GM19239 (cell line): ENCODE results near the gene ABCC5.

Source experiments
- DNase-seq: peaks from one replicate; pipeline ENCODE4 v3.0.0; 2011; ENCODE audit warnings: low spot score; ENCODE audit not compliant: insufficient read length
- FAIRE-seq: peaks from 2 replicates; lab custom pipeline; 2011; peaks lifted over from hg19 to GRCh38; lab: Jason Lieb, UNC

ABCC5 gene

DNA sequence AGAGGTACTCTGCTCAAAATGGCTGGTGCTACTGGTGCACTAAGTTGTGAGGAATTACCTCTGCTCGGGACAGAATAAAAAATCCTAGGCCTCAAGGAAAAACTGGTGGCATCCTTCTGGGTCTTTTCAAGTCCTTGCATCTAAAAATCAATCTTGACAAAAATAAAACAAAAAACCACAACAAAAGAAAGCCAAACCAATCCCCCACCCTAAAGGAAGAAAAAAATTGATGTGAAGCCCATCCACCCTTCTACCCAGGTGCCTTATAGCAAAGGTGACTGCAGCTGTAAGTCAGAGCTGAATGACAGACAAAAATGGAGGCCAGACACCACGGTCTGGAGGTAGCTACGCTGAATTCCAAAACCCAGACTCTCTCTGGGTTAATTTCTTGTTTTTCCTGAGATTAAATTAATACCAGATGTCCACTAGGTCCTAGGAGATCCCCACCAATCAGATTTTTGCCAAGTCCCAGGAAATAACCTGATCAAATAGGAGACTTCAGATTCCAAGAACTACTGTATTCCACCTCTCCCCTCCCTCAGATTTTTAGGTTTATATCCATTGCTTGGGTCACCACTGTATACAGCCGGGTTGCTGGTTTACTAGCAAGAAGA lies 33.5 kb downstream of the ABCC5 start:
- no peak for FAIRE-seq
- no peak for DNase-seq

DNA sequence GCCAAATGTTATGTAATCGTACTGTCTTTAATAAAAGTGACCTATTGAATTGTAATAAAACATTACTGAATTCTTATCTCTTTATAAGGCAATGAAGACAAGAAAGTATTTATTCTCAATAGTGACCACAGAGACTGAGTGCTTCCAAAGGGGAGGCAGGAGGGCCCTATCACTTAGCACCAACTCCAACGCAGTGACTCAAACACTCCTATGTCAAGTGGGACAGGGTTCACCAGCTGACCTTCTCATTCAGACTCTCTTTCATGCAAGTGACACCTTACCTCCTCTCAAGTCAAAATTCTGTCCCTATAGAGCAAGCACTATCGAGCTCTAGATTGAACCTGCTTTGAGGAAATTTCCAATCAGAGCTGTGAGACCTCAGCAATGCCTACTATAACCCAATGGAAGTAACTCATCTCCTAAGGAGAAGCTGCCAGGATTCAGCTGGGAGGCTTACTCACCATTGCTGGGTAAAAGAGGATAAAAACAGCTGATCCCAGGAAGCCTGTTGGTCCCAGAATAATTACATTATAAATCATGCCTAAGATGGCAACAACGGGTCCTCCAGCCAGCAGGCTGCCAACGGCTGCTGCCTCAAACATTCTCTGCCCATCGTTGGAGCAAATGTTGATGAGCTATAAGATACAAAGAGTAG lies 35.6 kb downstream of the ABCC5 start:
- no peak for FAIRE-seq
- DNase-seq: no peak

DNA sequence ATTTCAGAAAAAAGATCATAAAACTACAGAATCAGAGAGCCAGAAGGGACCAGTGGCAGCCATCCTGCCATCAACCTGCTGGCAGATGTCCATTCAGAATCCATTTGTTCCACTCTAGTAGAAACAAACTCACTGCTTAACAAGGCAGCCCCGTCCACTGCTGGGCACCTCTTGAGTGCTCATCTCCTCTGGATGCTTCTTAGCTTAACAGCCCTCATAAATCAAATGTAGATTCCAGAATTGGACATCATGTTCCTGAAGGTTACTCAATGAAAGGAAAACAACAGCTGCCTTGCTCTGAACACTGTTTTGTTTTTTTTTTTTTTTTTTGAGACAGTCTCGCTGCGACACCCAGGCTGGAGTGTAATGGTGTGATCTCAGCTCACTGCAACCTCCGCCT lies 37.3 kb downstream of the ABCC5 start:
- DNase-seq (no peak), FAIRE-seq (no peak)

DNA sequence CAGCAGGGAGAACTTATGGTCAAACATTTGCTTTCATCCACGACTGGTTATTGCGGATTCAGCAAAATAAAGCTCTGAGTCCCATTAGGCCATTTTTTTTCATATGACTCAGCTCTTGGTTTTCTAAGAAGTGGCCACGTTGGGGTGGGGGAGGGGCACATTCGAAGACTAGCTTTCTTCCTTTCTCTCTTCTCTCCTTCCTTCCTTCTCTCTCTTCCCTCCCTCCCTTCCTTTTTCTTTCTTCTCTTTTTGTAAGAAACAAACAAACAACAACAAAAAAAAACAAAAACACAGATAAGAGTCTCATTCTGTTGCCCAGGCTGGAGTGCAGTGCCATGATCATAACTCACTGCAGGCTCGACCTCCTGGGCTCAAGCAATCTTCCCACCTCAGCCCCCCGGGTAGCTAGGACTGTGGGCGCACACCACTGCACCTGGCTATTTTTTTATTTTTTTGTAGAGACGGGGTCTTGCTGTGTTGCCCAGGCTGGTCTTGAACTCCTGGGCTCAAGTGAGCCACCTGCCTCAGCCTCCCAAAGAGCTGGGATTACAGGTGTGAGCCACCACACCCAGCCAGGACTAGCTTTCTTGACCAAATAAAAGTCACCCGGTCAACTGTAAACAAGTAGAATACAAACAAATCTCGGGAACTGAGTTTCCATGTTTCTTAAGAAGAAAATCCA lies 41.6 kb downstream of the ABCC5 start:
- DNase-seq (no peak), FAIRE-seq (no peak)

DNA sequence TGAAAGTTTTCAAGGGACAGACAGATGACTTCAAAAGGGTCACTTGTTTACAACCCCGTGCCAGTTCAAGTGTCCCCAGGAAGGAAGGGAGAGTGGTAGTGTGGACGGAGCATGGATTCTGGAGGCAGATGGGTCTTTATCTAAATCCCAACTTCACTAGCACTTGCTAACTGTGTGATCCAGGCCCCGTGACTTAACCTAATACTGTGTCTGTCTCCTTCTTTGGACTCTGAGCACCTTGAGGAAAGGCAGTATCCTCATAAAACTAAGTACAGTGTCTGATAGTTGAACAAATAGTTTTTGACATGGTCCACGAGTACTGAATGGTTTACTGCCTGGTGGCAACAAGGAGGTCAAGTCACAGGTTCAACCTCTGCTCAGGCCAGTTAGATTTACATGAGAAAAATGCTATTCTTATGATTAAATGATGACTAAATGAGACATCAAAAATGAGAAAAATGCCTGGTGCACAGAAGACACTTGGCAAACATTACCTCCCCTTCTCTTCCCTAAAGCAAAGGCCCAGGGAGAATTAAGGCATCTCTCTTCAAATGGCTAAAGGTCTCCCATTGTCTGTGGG lies 48.9 kb downstream of the ABCC5 start:
- DNase-seq: no peak
- no peak for FAIRE-seq

DNA sequence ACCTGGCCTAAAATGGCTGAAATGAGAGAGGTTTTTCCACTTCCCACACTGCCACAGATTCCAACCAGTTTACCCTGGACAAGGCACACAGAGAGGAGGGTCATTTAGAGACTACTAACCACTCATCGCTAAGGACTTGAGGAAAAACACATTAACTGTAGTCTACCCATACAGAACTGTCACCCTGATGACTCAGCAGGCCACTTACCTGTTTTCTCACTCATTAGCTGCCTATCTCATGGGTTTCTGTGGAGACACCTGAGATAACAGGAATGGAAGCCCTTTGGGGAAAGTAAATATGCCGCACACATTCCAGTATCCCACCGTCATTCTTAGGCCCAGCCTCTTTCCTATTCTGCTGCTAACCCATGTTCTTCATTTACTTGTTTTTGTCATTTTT lies 50.0 kb downstream of the ABCC5 start:
- FAIRE-seq: no peak
- DNase-seq: no peak

DNA sequence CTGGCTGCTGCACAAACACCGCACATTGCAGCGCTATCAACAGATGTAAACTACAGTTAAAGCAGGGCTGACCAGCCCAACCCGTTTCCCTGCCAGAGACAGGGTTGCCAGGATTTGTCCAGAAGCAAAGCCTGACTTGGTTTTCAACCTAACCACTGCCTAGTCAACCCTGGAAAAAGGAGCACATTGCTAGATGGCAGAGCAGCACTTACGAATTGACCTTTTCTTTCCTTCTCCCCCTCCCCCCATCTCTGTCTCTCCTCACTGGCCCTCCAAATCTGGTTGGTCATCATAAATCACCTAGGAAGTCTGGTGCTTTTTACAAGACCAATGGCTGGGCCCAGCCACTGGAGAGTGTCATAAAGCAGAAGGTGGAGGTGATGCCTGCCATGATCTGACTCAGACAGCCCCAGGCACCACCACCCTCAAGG lies 51.3 kb downstream of the ABCC5 start:
- DNase-seq (no peak), FAIRE-seq (no peak)

DNA sequence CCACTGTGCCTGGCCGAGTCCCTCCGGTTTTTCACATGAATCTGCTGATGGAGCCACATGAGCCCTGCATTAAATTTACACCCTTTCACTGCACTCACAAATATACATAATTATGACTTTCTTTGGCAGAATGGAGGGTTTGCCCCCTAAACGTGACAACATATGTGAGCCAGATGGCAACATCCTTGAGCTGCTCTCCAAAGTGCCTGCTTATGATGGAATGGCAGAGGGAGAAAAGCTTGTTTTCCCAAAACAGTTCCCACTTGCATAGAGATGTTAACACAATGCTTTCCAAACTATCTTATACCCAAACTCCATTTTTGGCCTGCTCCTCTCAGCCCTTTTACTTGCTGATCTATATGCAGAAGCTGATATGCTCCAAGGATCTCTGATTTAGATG lies 54.9 kb downstream of the ABCC5 start:
- FAIRE-seq: no peak
- DNase-seq: no peak

DNA sequence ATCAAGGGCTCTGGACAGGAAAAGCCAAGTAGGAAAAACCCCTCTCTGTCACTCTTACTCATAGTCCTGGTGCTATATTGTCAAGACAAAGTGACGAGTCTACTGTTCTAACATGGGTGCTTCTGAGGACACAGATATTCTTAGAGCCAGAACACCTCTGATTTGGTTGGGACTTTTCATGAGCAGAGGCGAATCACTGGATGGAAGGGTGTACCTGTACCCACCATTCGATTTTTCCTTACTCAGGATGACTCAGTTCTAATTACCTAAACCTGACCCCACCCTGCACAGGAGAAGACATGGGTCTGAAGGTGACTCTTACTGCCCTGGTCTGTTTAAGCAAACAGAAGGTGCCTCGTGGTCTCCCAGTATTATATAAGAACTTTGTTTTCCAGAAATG lies 58.5 kb downstream of the ABCC5 start:
- FAIRE-seq (no peak), DNase-seq (no peak)

DNA sequence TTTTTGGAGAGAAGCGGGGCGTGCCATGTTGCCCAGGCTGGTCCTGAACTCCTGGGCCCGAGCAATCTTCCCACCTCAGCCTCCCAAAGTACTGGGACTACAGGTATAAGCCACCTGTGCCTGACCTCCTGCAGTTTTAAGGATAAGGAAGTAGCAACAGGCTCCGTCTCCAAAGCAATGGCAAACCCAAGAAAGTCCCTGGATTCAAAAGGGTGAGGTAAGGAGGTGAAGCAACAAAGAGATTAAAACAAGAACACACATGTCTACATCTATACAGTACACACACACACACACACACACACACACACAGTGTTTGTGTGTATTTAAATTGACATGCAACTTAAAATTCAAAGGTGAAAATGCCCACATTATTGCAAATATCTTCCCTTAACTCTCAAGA lies 58.9 kb downstream of the ABCC5 start:
- FAIRE-seq (no peak), DNase-seq (no peak)

DNA sequence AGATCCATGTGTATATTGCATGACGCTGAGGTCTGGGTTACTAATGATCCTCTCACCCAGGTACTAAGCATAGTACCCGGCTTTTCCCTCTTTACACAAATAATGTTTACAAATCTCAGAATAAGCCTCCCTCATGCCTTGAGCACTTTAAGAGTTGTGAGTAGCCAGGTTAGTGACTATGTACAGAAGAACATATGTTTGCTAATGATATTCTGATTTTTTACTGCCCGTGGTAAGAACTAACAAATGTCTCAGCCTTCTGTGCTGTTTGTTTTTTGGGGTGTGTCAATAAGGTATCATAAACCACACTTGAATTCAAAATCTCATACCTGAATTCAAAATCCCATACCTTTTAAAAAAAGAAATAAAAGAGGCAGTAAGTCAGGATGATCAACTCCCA lies 59.5 kb downstream of the ABCC5 start:
- FAIRE-seq: no peak

DNA sequence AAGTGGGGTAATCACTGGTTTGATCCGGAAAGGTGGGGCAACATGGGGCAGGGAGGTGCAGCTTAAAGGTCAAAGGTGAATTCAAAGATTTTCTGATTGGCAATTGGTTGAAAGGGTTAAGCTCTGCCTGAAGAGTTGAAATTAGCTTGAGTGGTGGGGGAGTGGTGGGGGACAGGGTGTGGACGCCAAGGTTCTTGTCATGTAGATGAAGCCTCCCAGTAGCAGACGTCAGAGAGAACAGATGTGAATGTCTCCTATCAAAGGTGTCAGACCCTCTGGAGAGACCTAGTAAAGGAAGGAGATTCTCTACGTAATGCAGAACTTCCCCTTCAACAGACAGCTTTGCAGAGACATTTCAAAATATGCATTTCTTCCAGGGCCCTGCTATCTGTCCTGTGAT lies 62.8 kb downstream of the ABCC5 start:
- FAIRE-seq: no peak
- no peak for DNase-seq

More for the DNA sequence above, 59.5 kb downstream of the ABCC5 start:
- DNase-seq: no peak

DNA sequence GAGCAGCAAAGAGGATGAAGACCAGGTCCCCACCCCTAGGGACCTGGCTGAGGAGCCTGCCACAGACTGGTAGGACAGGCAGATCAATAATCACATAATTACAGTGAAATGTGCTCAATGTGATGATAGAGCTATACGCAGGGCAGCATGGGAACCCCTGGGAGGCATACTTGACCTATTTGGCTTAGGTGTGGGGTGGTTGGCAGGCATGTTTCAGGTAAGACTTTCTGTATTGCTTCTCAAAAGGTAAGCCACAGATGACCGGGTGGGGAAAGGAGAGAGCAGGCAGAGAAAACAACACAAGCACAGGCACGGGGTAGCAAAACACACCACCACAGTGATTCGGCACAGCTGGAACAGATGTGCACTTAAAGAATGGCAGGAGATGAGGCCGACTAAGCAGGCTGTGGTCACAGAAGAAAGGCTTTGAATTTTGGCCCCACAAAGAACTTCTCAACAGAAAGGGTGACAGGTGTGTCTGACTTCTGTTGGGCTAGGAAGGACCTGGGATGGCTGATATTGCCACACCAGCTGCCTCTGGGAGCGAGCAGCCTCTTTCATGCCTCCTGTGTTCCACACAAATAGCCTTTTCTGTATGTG lies 64.1 kb downstream of the ABCC5 start:
- no peak for FAIRE-seq
- DNase-seq: no peak

DNA sequence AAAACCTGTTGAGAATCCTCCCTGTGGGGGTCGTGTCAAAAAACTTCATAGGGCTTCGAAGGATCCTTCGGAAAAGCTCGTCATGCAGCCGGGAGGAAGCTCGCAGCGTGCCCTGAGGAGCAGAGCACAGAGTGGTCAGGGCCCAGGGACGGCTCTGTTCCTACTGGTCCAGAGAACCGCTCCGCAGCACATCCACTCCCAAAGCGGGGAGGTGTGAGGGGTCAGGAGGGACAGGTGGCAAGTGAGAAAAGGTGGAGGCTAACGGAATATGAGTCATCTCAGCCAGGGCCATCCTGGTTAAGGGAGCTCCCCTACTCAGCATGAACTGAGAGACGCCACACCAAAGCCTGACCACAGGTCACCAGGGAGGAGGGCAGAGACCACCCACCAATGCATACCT lies 66.2 kb downstream of the ABCC5 start:
- DNase-seq: no peak
- FAIRE-seq: no peak

DNA sequence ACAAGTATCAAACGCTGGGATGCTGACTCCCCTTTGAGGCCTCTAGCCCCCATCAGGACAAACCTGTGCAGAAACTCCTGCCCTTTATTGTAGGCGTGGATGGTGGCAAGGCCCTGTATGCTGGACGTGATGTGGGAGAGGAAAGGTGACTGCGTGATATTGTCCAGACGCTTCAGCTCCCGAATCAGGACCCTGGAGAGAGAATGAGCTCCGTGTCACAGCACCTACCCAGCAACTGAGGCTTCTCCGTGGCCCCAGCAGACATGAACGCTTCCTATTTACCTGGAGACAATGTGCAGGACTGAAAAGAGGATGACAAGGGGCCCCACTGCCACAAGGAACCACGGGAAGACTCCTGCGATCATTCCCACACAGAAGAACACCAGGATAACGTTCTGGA lies 68.0 kb downstream of the ABCC5 start:
- FAIRE-seq: no peak
- no peak for DNase-seq

DNA sequence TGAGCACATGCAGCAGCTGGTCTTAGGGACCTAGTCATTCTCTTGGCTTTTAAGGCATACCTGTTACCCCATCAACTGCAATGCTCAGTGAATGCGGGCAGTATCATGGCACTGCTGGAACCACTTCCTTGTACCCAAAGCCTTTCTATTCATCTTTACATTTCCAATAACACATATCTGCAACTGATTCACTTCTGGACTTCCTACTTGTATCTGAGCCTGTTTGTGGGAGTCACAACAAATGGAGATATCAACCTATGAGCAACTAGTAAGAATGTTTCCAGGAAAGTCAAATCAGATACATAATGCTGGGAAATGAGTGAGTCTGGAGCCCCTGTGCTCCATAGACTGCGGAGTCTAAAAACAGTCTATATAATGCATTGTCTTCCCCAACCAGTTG lies 71.6 kb downstream of the ABCC5 start:
- no peak for FAIRE-seq
- no peak for DNase-seq

DNA sequence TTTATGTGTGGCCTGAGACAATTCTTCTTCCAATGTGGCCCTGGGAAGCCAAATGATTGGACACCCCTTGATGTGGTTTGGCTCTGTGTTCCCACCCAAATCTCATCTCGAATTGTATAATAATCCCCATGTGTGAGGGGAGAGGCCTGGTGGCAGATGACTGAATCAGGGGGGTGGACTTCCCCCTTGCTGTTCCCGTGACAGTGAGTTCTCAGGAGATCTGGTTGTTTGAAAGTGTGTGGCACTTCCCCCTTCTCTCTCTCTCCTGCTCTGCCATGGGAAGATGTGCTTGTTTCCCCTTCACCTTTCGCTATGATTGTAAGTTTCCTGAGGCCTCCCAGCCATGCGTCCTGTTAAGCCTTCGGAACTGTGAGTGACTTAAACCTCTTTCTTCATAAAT lies 72.9 kb downstream of the ABCC5 start:
- DNase-seq (no peak), FAIRE-seq (no peak)

DNA sequence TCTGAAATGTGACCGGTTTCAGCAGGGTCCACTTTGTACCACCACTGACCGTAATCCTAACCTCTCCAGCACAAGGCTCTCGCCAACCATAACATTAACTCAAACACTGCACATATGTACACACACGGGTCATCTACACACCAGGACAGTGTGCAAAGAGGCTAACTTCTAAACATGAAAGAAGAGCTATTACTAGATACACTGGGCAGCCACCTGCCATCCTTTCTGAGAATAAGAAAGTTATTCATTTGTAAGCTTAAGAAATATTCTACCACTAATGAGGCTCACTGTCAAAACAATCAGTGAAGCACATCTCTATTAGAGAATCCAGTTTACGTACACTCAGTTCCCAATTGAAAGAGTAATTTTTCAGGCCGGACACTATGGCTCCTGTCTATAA lies 73.9 kb downstream of the ABCC5 start:
- FAIRE-seq (no peak), DNase-seq (no peak)

DNA sequence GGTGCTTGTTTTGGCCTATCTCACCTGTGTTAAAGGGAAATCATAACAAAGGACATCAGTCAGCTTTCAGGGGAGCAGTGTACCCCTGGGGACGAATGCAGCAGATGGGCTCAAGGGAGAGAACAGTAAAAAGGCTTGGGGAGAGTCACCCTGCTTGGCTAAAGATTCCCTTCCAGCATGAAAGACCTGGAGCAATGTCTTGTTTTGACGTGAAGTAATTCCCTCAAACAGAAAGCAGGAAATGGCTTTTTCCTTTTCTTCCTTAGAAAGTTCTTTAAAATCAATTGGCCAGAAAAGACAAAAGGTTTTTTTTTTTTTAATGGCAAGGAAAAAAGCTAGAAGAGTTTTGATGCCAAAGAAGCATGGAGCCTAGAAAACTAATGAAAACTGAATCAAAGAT lies 76.5 kb downstream of the ABCC5 start:
- no peak for FAIRE-seq

DNA sequence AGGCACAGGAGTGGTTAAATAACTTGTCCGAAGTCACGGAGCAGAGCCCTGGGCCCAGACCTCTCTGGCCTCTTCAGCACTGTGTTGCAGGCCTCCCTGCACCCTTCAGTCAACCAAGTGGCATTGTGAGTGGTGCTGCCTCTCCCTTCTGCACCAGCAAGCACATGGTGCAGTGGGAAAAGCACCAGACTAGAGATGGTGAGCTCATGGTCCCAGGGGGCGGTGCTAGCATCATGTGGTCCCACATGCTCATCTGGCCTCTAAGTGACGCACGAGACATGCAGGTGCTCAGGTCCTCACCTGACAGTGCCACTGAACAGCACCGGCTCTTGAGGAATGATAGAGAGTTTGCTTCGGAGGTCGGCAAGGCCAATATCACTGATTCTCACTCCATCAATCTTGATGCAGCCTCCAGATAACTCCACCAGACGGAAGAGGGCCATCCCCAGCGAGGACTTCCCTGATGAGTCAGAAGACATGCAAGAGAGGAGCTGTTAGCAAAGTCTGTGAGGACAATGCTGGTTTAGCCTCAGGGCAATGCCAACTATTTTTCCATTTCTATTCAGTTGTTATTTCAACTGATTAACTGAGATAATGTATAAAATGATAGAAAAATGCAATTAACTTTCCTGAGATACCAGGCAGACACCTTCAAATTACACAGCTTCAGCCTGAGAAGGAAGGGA lies 79.9 kb downstream of the ABCC5 start:
- no peak for FAIRE-seq
- no peak for DNase-seq

More for the DNA sequence above, 76.5 kb downstream of the ABCC5 start:
- DNase-seq: no peak
